Left lung (tissue), 10 donors: ENCODE data around the gene EXOC4. TPM values are rescaled to one million over a fixed set of nuclear protein-coding genes. Genes with fewer than 3 reads are reported as not detected.

Experiments
- ATAC-seq: fragments of 200-7000 bp; cut with Tn5 transposase; one replicate; pipeline ENCODE4 v1.9.1; 2020; ENCODE audit warnings: moderate library complexity
- DNase-seq, 4 donors: peaks; one replicate each; pipeline ENCODE4 v3.0.0-alpha.2; 2013 to 2020
- H3K27ac ChIP-seq, 2 donors: fragments of 200-600 bp; sonication (generic) in 1 of 2; one replicate each; pipeline versions ENCODE4 v1.5.0 to v1.8.0; 2020 to 2021
- H3K27me3 ChIP-seq, 2 donors: fragments of 200-600 bp; sonication (generic) in 1 of 2; one replicate each; pipeline versions ENCODE4 v1.5.0 to v1.8.0; 2020 to 2021
- H3K36me3 ChIP-seq, 2 donors: fragments of 200-600 bp; sonication (generic) in 1 of 2; one replicate each; pipeline versions ENCODE4 v1.5.0 to v1.8.0; 2020 to 2021
- H3K4me1 ChIP-seq, 2 donors: fragments of 200-600 bp; one replicate each; pipeline ENCODE4 v1.8.0; 2021
- H3K4me3 ChIP-seq, 2 donors: fragments of 200-600 bp; sonication (generic) in 1 of 2; one replicate each; pipeline versions ENCODE4 v1.5.0 to v1.8.0; 2020 to 2021; ENCODE audit warnings: mild to moderate bottlenecking in 1 of 2
- H3K9me3 ChIP-seq, 2 donors: fragments of 200-600 bp; sonication (generic) in 1 of 2; one replicate each; pipeline versions ENCODE4 v1.5.0 to v1.8.0; 2020 to 2021
- intact Hi-C, 2 donors: fragments of 100-400 bp; cut with DNase I; formaldehyde crosslinking; loops; one replicate each; pipeline versions ENCODE4 v1.11.2 to v1.14.2; 2022
- polyA plus RNA-seq, 6 donors: library from polyadenylated mRNA; unstranded; fragments of 120-200 nt; gene quantifications; one replicate each; pipeline ENCODE4 v1.2.1, GENCODE V29; 2013; ENCODE audit not compliant: insufficient read length in 6 of 6
- total RNA-seq, 2 donors: library from RNA; stranded (reverse); fragmentation: NEBNext Ultra II Directional; extraction: Animal tissue kit (Norgen Biotek cat#: 25700); gene quantifications; one replicate each; pipeline ENCODE4 v1.2.1, GENCODE V29; 2021
- TF ChIP-seq, protein P1 (sequence below), 2 donors: fragments of 200-600 bp; sonication (generic) in 1 of 2; IDR thresholded peaks; one replicate each; pipeline versions ENCODE4 v1.5.0 to v1.8.0; 2021; ENCODE audit warnings: antibody characterized with exemption in 2 of 2
- donor health status: DM: no; HTN: yes; CAD: no.
- donor health status: DM: no; HTN: no; CAD: no.

Gene EXOC4
- total and polyA plus RNA-seq, 8 donors = 52.5 to 79.4 (median 65.9) TPM

DNA sequence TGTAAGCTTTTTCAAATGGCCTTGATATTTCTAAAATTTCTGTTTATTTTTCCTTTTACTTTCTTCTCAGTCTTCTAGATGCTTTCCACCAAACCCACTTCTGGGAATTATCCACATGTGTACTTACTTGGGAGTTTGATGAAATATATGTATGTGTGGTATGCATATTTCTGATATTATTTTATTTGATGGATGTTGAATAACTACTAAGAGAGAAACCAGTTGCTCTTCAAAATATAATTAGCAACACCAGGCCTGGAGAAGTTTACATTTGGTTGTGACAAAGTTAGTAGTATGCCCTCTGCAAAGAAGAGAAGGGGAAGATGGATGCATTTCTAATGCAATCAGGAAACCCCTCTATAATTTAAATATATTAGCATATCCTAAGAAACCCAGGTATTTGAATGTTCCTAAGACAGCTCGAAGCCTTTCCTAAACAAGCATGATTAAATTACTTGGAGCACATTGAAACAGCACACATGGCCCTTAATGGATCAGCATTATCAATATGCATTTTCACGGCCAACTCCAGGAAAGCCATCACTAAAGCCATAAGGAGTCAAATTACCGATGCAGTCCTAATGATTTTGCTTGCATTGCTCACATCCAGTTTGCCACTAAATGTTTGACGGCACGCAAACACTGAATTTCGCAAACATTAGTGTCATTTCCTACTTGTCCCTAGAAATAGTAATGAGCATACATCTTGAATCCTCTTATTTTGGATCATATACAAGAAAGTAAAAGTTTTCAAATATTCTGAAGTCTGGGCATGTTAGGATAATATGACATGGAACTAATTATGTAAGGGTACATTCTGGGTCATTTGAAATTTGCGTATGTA, 393.8 kb downstream of the EXOC4 start:
- no peak for DNase-seq
- H3K27ac ChIP-seq = peak overlapping the region in 1 of 2 donors; percentile 30
- H3K4me3 ChIP-seq = no peak overlapping the region
- ATAC-seq = no peak
- no peaks in the 10 kb centered on the region for H3K9me3 ChIP-seq
- H3K27me3 ChIP-seq = no peaks in the 10 kb centered on the region
- intact Hi-C loops = no loop called here
- H3K36me3 ChIP-seq = no peaks in the 10 kb centered on the region
- TF ChIP-seq, protein P1, sequence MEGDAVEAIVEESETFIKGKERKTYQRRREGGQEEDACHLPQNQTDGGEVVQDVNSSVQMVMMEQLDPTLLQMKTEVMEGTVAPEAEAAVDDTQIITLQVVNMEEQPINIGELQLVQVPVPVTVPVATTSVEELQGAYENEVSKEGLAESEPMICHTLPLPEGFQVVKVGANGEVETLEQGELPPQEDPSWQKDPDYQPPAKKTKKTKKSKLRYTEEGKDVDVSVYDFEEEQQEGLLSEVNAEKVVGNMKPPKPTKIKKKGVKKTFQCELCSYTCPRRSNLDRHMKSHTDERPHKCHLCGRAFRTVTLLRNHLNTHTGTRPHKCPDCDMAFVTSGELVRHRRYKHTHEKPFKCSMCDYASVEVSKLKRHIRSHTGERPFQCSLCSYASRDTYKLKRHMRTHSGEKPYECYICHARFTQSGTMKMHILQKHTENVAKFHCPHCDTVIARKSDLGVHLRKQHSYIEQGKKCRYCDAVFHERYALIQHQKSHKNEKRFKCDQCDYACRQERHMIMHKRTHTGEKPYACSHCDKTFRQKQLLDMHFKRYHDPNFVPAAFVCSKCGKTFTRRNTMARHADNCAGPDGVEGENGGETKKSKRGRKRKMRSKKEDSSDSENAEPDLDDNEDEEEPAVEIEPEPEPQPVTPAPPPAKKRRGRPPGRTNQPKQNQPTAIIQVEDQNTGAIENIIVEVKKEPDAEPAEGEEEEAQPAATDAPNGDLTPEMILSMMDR (IDR thresholded peaks at IDR 0.05) = no peak
- H3K4me1 ChIP-seq = peaks cover 7 to 24% of the 10 kb centered on the region in 2 donors

DNA sequence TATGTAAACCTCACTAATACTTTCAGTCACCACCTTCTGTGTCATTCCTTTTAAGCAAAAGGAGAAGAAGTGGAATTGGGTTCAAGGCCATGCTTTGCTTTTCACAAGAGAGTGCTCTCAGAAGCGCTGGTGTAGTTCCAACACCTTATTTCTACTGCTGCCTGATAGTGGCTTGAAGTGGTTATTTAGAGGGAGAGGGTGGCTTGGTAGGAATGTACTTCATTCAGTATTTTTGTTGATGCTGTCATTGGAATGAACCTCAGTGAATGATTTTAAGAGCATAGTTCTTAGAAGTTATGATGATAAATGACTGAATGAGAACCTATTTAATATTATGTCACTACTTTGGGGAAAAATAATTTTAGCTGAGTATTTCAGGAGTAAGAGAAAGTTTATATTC, 396.7 kb downstream of the EXOC4 start:
- intact Hi-C loops = no loop called here
- Histone ChIP-seq H3K36me3 (no peaks in the 10 kb centered on the region), H3K27me3 (no peaks in the 10 kb centered on the region), H3K4me3 (no peak overlapping the region), H3K27ac (peak overlapping the region in 1 of 2 donors; percentile 33), H3K4me1 (peaks cover 7 to 24% of the 10 kb centered on the region in 2 donors), H3K9me3 (no peaks in the 10 kb centered on the region)
- TF ChIP-seq, protein P1 (IDR thresholded peaks at IDR 0.05) = no peak
- ATAC-seq (peak; percentile 84), DNase-seq (no peak)

DNA sequence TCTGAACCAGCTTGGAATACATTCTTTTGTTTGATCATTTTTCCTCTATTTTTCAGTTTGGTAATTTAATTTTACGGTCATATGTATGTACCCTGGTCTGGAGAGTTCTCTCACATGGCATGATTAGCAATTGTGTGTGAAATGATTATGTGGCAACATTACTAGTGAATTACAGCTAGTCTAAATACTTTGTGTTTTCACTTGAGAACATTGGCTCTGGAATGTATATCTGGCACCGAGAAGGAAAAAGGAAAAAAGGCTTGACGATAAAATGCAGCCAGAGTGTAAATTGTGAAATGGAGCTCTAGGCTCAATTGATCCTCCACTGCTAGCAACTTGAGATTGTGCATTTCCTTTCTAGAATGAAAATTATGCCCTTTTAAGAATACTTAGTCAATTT, 397.2 kb downstream of the EXOC4 start:
- TF ChIP-seq, protein P1 (IDR thresholded peaks at IDR 0.05) = no peak
- Histone ChIP-seq H3K36me3 (no peaks in the 10 kb centered on the region), H3K9me3 (no peaks in the 10 kb centered on the region), H3K27me3 (no peaks in the 10 kb centered on the region), H3K27ac (peak overlapping the region; percentile 29 to 33), H3K4me1 (peaks cover 7 to 24% of the 10 kb centered on the region in 2 donors), H3K4me3 (no peak overlapping the region)
- intact Hi-C loops = no loop called here
- DNase-seq = peak in 2 of 4 donors; percentile 59 to 64
- peak; percentile 64 for ATAC-seq

DNA sequence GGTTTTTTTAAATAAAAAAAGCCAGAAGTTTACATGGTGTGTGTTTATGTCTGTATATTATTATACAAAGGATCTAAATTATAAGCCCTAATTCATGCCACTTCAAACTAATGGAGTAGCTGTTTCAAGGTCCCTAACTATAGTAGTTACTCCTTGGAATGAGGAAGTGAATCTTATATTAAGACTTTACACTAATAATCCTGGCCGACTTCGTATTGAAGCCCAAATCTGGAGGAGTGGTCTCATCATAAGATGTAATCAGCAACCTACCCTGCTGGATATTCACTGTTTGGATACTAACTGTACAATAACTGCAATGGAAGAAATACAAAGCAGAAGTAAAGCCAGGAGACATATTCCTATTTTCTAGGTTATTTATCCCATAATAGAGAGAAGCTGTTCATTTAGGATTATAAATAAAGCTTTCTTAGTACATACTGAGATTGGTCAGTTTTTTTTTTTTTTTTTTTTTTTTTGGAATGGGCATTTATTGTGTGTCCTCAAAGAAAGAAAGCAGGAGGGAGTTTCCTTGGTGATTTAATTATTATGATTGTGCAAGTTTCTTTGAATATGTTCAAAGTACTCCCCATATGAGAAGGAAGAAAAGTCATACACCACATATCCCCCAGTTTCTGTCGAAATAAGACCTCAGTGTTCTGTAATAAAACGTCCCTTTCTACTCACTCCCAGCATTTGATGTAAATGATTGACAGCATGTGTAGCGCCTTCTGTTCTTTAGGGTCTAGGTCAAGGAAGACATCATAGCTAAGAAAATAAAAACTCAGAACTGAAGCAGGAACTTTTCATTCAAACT, 397.8 kb downstream of the EXOC4 start:
- H3K4me1 ChIP-seq = peaks cover 7 to 20% of the 10 kb centered on the region in 2 donors
- TF ChIP-seq, protein P1 (IDR thresholded peaks at IDR 0.05) = no peak
- no peaks in the 10 kb centered on the region for H3K9me3 ChIP-seq
- intact Hi-C loops = no loop called here
- no peaks in the 10 kb centered on the region for H3K27me3 ChIP-seq
- H3K27ac ChIP-seq = peak overlapping the region in 1 of 2 donors; percentile 29
- H3K4me3 ChIP-seq = no peak overlapping the region
- ATAC-seq = peak; percentile 34
- no peaks in the 10 kb centered on the region for H3K36me3 ChIP-seq
- DNase-seq = no peak

DNA sequence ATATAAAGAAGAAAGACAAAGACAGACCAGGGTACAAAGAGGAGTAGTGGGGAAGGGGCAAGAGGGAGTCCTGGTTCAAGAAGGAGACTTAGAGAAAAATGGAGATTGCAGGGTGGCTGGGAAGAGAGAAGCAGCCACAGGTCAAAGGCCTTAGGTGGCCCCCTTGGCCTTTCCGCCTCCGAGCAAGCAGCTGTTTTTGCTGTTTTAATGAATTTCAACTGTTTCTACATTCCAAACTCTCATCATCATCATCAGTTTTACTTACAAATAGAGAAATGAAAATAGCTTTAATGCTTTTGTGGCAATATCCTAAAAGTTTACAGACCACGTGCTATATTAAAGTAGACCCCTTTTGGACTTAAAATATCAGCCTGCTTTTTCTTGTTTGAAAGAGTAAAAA, 399.7 kb downstream of the EXOC4 start:
- TF ChIP-seq, protein P1 (IDR thresholded peaks at IDR 0.05) = no peak
- no peak for ATAC-seq
- no peak overlapping the region for H3K4me3 ChIP-seq
- DNase-seq = no peak
- H3K36me3 ChIP-seq = no peaks in the 10 kb centered on the region
- H3K4me1 ChIP-seq = peaks cover 3 to 9% of the 10 kb centered on the region in 2 donors
- no peak overlapping the region for H3K27ac ChIP-seq
- intact Hi-C loops = no loop called here
- H3K9me3 ChIP-seq = no peaks in the 10 kb centered on the region
- no peaks in the 10 kb centered on the region for H3K27me3 ChIP-seq
